ENCODE results near the gene FBXL7. TPM values are rescaled to one million over a fixed set of nuclear protein-coding genes. Genes with fewer than 3 reads are reported as not detected.

Gene FBXL7
- polyA plus RNA-seq, 1 donor from 2014 or later = 0.24 TPM

- Histone ChIP-seq H3K27ac (ENCODE audit: low read length) (no peak overlapping the region), H3K27me3 (ENCODE audit: insufficient read depth, low read depth, low read length) (no peaks in the 10 kb centered on the region), H3K9me2 (ENCODE audit: insufficient read depth, low read length) (no peaks in the 10 kb centered on the region), H3K9ac (ENCODE audit: low read length) (no peak overlapping the region), H3F3A (ENCODE audit: insufficient read depth, low read length, poor library complexity, severe bottlenecking) (no peaks in the 10 kb centered on the region), H3K4me2 (ENCODE audit: low read length) (no peak overlapping the region), H3K79me2 (replicated peaks; ENCODE audit: insufficient read depth, low read length) (no peaks in the 10 kb centered on the region), H2AFZ (ENCODE audit: low read depth, low read length) (no peak overlapping the region), H3K9me3 (ENCODE audit: low read length) (no peaks in the 10 kb centered on the region), H3K36me3 (ENCODE audit: insufficient read depth, low read length) (no peaks in the 10 kb centered on the region), H3K4me3 (ENCODE audit: low read length) (no peak overlapping the region), H4K20me1 (ENCODE audit: insufficient read depth) (no peaks in the 10 kb centered on the region)
- TF ChIP-seq REST (IDR thresholded peaks at IDR 0.05; ENCODE audit: borderline replicate concordance) = no peak
- no peak for TF ChIP-seq RAD21 (conservative IDR thresholded peaks at IDR 0.05)
- no peak for TF ChIP-seq SMC3 (conservative IDR thresholded peaks at IDR 0.05; ENCODE audit: poor library complexity)
- TF ChIP-seq TAF1 (IDR thresholded peaks at IDR 0.05; ENCODE audit: low read depth) = no peak
- no peak for TF ChIP-seq MXI1 (conservative IDR thresholded peaks at IDR 0.05; ENCODE audit: poor library complexity, severe bottlenecking)
- TF ChIP-seq CTCF (IDR thresholded peaks at IDR 0.05; ENCODE audit: poor library complexity, severe bottlenecking) = no peak
- TF ChIP-seq EP300 (conservative IDR thresholded peaks at IDR 0.05; ENCODE audit: poor library complexity, severe bottlenecking) = no peak
- no peak for TF ChIP-seq POLR2AphosphoS5 (IDR thresholded peaks at IDR 0.05)
- TF ChIP-seq EZH2 (IDR thresholded peaks at IDR 0.05; ENCODE audit: borderline replicate concordance, insufficient read depth, low read length, poor library complexity, severe bottlenecking) = no peak
Observed at GRCh38 chr5:15596936-15597335, 97.0 kb downstream of the FBXL7 start.

- H4K20me1 ChIP-seq (ENCODE audit: insufficient read depth) = no peaks in the 10 kb centered on the region
Observed at GRCh38 chr5:15597804-15598203, 97.8 kb downstream of the FBXL7 start.

More at GRCh38 chr5:15597804-15598203, 97.8 kb downstream of the FBXL7 start:
- no peak overlapping the region for H3K27ac ChIP-seq (ENCODE audit: low read length)
- no peaks in the 10 kb centered on the region for H3K36me3 ChIP-seq (ENCODE audit: insufficient read depth, low read length)
- TF ChIP-seq RAD21 (conservative IDR thresholded peaks at IDR 0.05) = no peak
- TF ChIP-seq EP300 (conservative IDR thresholded peaks at IDR 0.05; ENCODE audit: poor library complexity, severe bottlenecking) = no peak
- TF ChIP-seq TAF1 (IDR thresholded peaks at IDR 0.05; ENCODE audit: low read depth) = no peak
- no peak for TF ChIP-seq CTCF (IDR thresholded peaks at IDR 0.05; ENCODE audit: poor library complexity, severe bottlenecking)
- no peak for TF ChIP-seq EZH2 (IDR thresholded peaks at IDR 0.05; ENCODE audit: borderline replicate concordance, insufficient read depth, low read length, poor library complexity, severe bottlenecking)
- no peak for TF ChIP-seq REST (IDR thresholded peaks at IDR 0.05; ENCODE audit: borderline replicate concordance)
- no peak for TF ChIP-seq SMC3 (conservative IDR thresholded peaks at IDR 0.05; ENCODE audit: poor library complexity)
- no peak for TF ChIP-seq POLR2AphosphoS5 (IDR thresholded peaks at IDR 0.05)
- no peak for TF ChIP-seq MXI1 (conservative IDR thresholded peaks at IDR 0.05; ENCODE audit: poor library complexity, severe bottlenecking)
- H3K4me2 ChIP-seq (ENCODE audit: low read length) = no peak overlapping the region
- no peaks in the 10 kb centered on the region for H3K79me2 ChIP-seq (replicated peaks; ENCODE audit: insufficient read depth, low read length)
- no peaks in the 10 kb centered on the region for H3K9me2 ChIP-seq (ENCODE audit: insufficient read depth, low read length)
- H3F3A ChIP-seq (ENCODE audit: insufficient read depth, low read length, poor library complexity, severe bottlenecking) = no peaks in the 10 kb centered on the region
- no peaks in the 10 kb centered on the region for H3K27me3 ChIP-seq (ENCODE audit: insufficient read depth, low read depth, low read length)
- no peak overlapping the region for H3K4me3 ChIP-seq (ENCODE audit: low read length)
- no peak overlapping the region for H3K9ac ChIP-seq (ENCODE audit: low read length)
- H2AFZ ChIP-seq (ENCODE audit: low read depth, low read length) = no peak overlapping the region
- H3K9me3 ChIP-seq (ENCODE audit: low read length) = no peaks in the 10 kb centered on the region
